Muscle of back (tissue), 11 donors: ENCODE measurements around the gene SLC2A9. TPM values are rescaled to one million over a fixed set of nuclear protein-coding genes. Genes with fewer than 3 reads are reported as not detected.
A peak's percentile ranks its signal among the peaks of the same experiment; 100 is the strongest.

Experiments
- DNase-seq, 3 donors: peaks; one replicate each; pipeline versions ENCODE4 v3.0.0 to v3.0.0-alpha.2; 2013
- polyA plus RNA-seq, 10 donors: library from polyadenylated mRNA; unstranded; fragments of 120-200 nt; gene quantifications; one replicate each; pipeline ENCODE4 v1.2.1, GENCODE V29; 2013; ENCODE audit not compliant: insufficient read length in 10 of 10

The SLC2A9 gene
- polyA plus RNA-seq, 10 donors = 3.0 to 7.7 (median 4.4) TPM

- peak in 1 of 3 donors; percentile 85 for DNase-seq
These were observed 24.2 kb upstream of the SLC2A9 start for GRCh38 chr4:10045481-10045880.

GRCh38 chr4:10041036-10041435, 19.7 kb upstream of the SLC2A9 start:
- DNase-seq = no peak

- DNase-seq = no peak
These were observed 19.0 kb upstream of the SLC2A9 start for GRCh38 chr4:10040049-10040892.

GRCh38 chr4:10036807-10037342, 15.6 kb upstream of the SLC2A9 start:
- no peak for DNase-seq

- no peak for DNase-seq
These were observed 13.8 kb upstream of the SLC2A9 start for GRCh38 chr4:10035130-10035529.

- no peak for DNase-seq
These were observed 13.4 kb upstream of the SLC2A9 start for GRCh38 chr4:10034612-10035104.

GRCh38 chr4:10034136-10034535, 12.8 kb upstream of the SLC2A9 start:
- no peak for DNase-seq

- DNase-seq = peak in 1 of 3 donors; percentile 66
These were observed 12.0 kb upstream of the SLC2A9 start for GRCh38 chr4:10033191-10033881.

- DNase-seq = no peak
These were observed 11.3 kb upstream of the SLC2A9 start for GRCh38 chr4:10032625-10033024.

GRCh38 chr4:10031668-10032590, 10.6 kb upstream of the SLC2A9 start:
- DNase-seq = peak in 1 of 3 donors; percentile 59

- DNase-seq = no peak
These were observed 9.8 kb upstream of the SLC2A9 start for GRCh38 chr4:10030972-10031667.

- no peak for DNase-seq
These were observed 8.1 kb upstream of the SLC2A9 start for GRCh38 chr4:10029403-10029802.

GRCh38 chr4:10028910-10029309, 7.6 kb upstream of the SLC2A9 start:
- DNase-seq = no peak

- no peak for DNase-seq
These were observed 5.2 kb upstream of the SLC2A9 start for GRCh38 chr4:10026485-10026884.

- no peak for DNase-seq
These were observed 4.0 kb upstream of the SLC2A9 start for GRCh38 chr4:10025230-10025806.

- no peak for DNase-seq
These were observed 3.0 kb upstream of the SLC2A9 start for GRCh38 chr4:10024303-10024702.

- DNase-seq = no peak
These were observed 2.5 kb upstream of the SLC2A9 start for GRCh38 chr4:10023806-10024205.

GRCh38 chr4:10023050-10023419, 1.7 kb upstream of the SLC2A9 start:
- DNase-seq = no peak

- no peak for DNase-seq
These were observed 1.2 kb upstream of the SLC2A9 start for GRCh38 chr4:10022346-10023049.

GRCh38 chr4:10021653-10022023, 341 bp upstream of the SLC2A9 start:
- no peak for DNase-seq
